ENCODE data around the gene DNAH11.

GRCh38 chr7:21704359-21704758 lies 161.5 kb downstream of the DNAH11 start:
- TF ChIP-seq CTCF (IDR thresholded peaks at IDR 0.05), result no peak
- TF ChIP-seq EP300 (IDR thresholded peaks at IDR 0.05), result no peak
- TF ChIP-seq POLR2A (IDR thresholded peaks at IDR 0.05), result no peak

Data from tibial nerve (tissue), 4 donors.